ENCODE measurements around the gene MCF2L.
A peak's percentile ranks its signal among the peaks of the same experiment; 100 is the strongest.
"Not testable (repeated sequence)": the region's sequence is repeated elsewhere in the genome, so short reads cannot be mapped to it uniquely, and the experiment has no call there.

MCF2L gene

GRCh38 chr13:113073942-113074341 lies 104.9 kb downstream of the MCF2L start:
- DNase-seq, result no peak

- DNase-seq, result no peak
Observed at GRCh38 chr13:113074401-113074800, 105.4 kb downstream of the MCF2L start.

GRCh38 chr13:113074876-113075275 lies 105.9 kb downstream of the MCF2L start:
- DNase-seq, result no peak

- no peak for DNase-seq
Observed at GRCh38 chr13:113075711-113076110, 106.7 kb downstream of the MCF2L start.

GRCh38 chr13:113076681-113077401 lies 107.8 kb downstream of the MCF2L start:
- no peak for DNase-seq

- DNase-seq, result no peak
Observed at GRCh38 chr13:113077566-113077952, 108.5 kb downstream of the MCF2L start.

GRCh38 chr13:113077953-113078901 lies 109.2 kb downstream of the MCF2L start:
- no peak for DNase-seq

- DNase-seq, result no peak
Observed at GRCh38 chr13:113078902-113079780, 110.1 kb downstream of the MCF2L start.

- DNase-seq, result not testable (repeated sequence)
Observed at GRCh38 chr13:113079781-113080080, 110.7 kb downstream of the MCF2L start.

GRCh38 chr13:113080361-113080831 lies 111.4 kb downstream of the MCF2L start:
- DNase-seq, result no peak

- DNase-seq, result no peak
Observed at GRCh38 chr13:113080901-113081521, 112.0 kb downstream of the MCF2L start.

- no peak for DNase-seq
Observed at GRCh38 chr13:113082198-113083021, 113.4 kb downstream of the MCF2L start.

- no peak for DNase-seq
Observed at GRCh38 chr13:113083022-113083373, 114.0 kb downstream of the MCF2L start.

GRCh38 chr13:113083402-113084061 lies 114.5 kb downstream of the MCF2L start:
- DNase-seq, result no peak

- no peak for DNase-seq
Observed at GRCh38 chr13:113084094-113084942, 115.3 kb downstream of the MCF2L start.

GRCh38 chr13:113084943-113085540 lies 116.0 kb downstream of the MCF2L start:
- DNase-seq, result no peak

- peak; percentile 70 for DNase-seq
Observed at GRCh38 chr13:113086031-113086750, 117.2 kb downstream of the MCF2L start.

GRCh38 chr13:113086991-113087922 lies 118.2 kb downstream of the MCF2L start:
- DNase-seq, result no peak
